ENCODE results near the gene MARCHF2. TPM values are rescaled to one million over a fixed set of nuclear protein-coding genes. Genes with fewer than 3 reads are reported as not detected.

Gene MARCHF2
- total RNA-seq, 4 donors from 2014 or later, result 86.1 to 381 (median 118) TPM

GRCh38 chr19:8396563-8397203, 16.4 kb upstream of the MARCHF2 start:
- Histone ChIP-seq H3K9me3 (no peaks in the 10 kb centered on the region), H3K36me3 (no peaks in the 10 kb centered on the region), H3K27ac (peak overlapping the region in 1 of 4 donors; percentile 8), H3K4me1 (peaks cover 12 to 46% (median 21%) of the 10 kb centered on the region in 4 donors), H3K4me3 (no peak overlapping the region), H3K27me3 (no peaks in the 10 kb centered on the region)
- peak; percentile 65 for DNase-seq
- TF ChIP-seq CTCF (IDR thresholded peaks at IDR 0.05) (peak; percentile 28 to 54 (median 52)), POLR2AphosphoS5 (IDR thresholded peaks at IDR 0.05) (no peak)
- in situ Hi-C loops (cut with MboI; ENCODE audit: low pct_ligation_motif_present in 1 of 4, low pct_unique_long_range_greater_than_20kb in 1 of 4, low sequenced_read_pairs in 3 of 4), result no loop called here
- 59 to 80% methylated on average over 1 to 21 of the region's 22 CpGs for WGBS, 2 donors (ENCODE audit: low coverage in 1 of 2)
- intact Hi-C loops (cut with DNase I; ENCODE audit: low total_unique reads), result loop anchor here (2.0 kb wide), 1 partner anchor 42 kb away; no protein-coding TSS in a partner anchor

- Histone ChIP-seq H3K4me1 (peaks cover 6 to 40% (median 15%) of the 10 kb centered on the region in 4 donors), H3K27me3 (no peaks in the 10 kb centered on the region), H3K27ac (peak overlapping the region in 1 of 4 donors; percentile 8), H3K36me3 (peaks cover 0 to 6% (median 2%) of the 10 kb centered on the region in 4 donors), H3K4me3 (no peak overlapping the region), H3K9me3 (no peaks in the 10 kb centered on the region)
- intact Hi-C loops (cut with DNase I; ENCODE audit: low total_unique reads) (loop anchor here (2.0 kb wide), 1 partner anchor 42 kb away; no protein-coding TSS in a partner anchor), in situ Hi-C loops (cut with MboI; ENCODE audit: low pct_ligation_motif_present in 1 of 4, low pct_unique_long_range_greater_than_20kb in 1 of 4, low sequenced_read_pairs in 3 of 4) (no loop called here)
- 61% methylated on average over 7 of the region's 7 CpGs; no CpG with 5 or more reads in 1 of the 2 donors for WGBS, 2 donors (ENCODE audit: low coverage in 1 of 2)
- no peak for DNase-seq
- TF ChIP-seq EP300 (IDR thresholded peaks at IDR 0.05; ENCODE audit: low read depth) (no peak), POLR2A (IDR thresholded peaks at IDR 0.05) (no peak), POLR2AphosphoS5 (IDR thresholded peaks at IDR 0.05) (no peak)
Measured at GRCh38 chr19:8397271-8397670, 15.8 kb upstream of the MARCHF2 start.

- Histone ChIP-seq H3K27me3 (no peaks in the 10 kb centered on the region), H3K36me3 (peaks cover 0 to 9% (median 4%) of the 10 kb centered on the region in 4 donors), H3K27ac (peak overlapping the region in 1 of 4 donors; percentile 8), H3K4me1 (peaks cover 5 to 35% (median 13%) of the 10 kb centered on the region in 4 donors), H3K4me3 (no peak overlapping the region), H3K9me3 (no peaks in the 10 kb centered on the region)
- DNase-seq, result no peak
- 96% methylated on average over 8 of the region's 10 CpGs; no CpG with 5 or more reads in 1 of the 2 donors for WGBS, 2 donors (ENCODE audit: low coverage in 1 of 2)
- in situ Hi-C loops (cut with MboI; ENCODE audit: low pct_ligation_motif_present in 1 of 4, low pct_unique_long_range_greater_than_20kb in 1 of 4, low sequenced_read_pairs in 3 of 4), result no loop called here
- TF ChIP-seq POLR2A (IDR thresholded peaks at IDR 0.05), result no peak
- no peak for TF ChIP-seq CTCF (IDR thresholded peaks at IDR 0.05)
- no peak for TF ChIP-seq EP300 (IDR thresholded peaks at IDR 0.05; ENCODE audit: low read depth)
- TF ChIP-seq POLR2AphosphoS5 (IDR thresholded peaks at IDR 0.05), result no peak
- intact Hi-C loops (cut with DNase I; ENCODE audit: low total_unique reads), result loop anchor here (2.0 kb wide), 1 partner anchor 43 kb away; no protein-coding TSS in a partner anchor
Measured at GRCh38 chr19:8397746-8398310, 15.3 kb upstream of the MARCHF2 start.

GRCh38 chr19:8398311-8398771, 14.8 kb upstream of the MARCHF2 start:
- intact Hi-C loops (cut with DNase I; ENCODE audit: low total_unique reads) (no loop called here), in situ Hi-C loops (cut with MboI; ENCODE audit: low pct_ligation_motif_present in 1 of 4, low pct_unique_long_range_greater_than_20kb in 1 of 4, low sequenced_read_pairs in 3 of 4) (no loop called here)
- no peaks in the 10 kb centered on the region for H3K27me3 ChIP-seq
- TF ChIP-seq POLR2AphosphoS5 (IDR thresholded peaks at IDR 0.05), result no peak
- WGBS, 2 donors (ENCODE audit: low coverage in 1 of 2), result 85% methylated on average over 8 of the region's 9 CpGs; no CpG with 5 or more reads in 1 of the 2 donors
- peaks cover 0 to 14% (median 4%) of the 10 kb centered on the region in 4 donors for H3K36me3 ChIP-seq
- DNase-seq, result no peak
- peaks cover 1 to 30% (median 12%) of the 10 kb centered on the region in 4 donors for H3K4me1 ChIP-seq
- no peaks in the 10 kb centered on the region for H3K9me3 ChIP-seq
- no peak overlapping the region for H3K27ac ChIP-seq
- H3K4me3 ChIP-seq, result no peak overlapping the region

- intact Hi-C loops (cut with DNase I; ENCODE audit: low total_unique reads) (no loop called here), in situ Hi-C loops (cut with MboI; ENCODE audit: low pct_ligation_motif_present in 1 of 4, low pct_unique_long_range_greater_than_20kb in 1 of 4, low sequenced_read_pairs in 3 of 4) (loop anchor here in 2 of 4 donors (10.0 to 25.0 kb wide), 2 partner anchors 45 to 113 kb away; partner anchors contain the start of genes PRAM1 (in 1 of the 2) and ZNF414 (in 1 of the 2))
- WGBS, 2 donors (ENCODE audit: low coverage in 1 of 2), result 96 to 97% methylated on average over 9 to 34 of the region's 34 CpGs
- no peak overlapping the region for H3K4me3 ChIP-seq
- no peak for DNase-seq
- H3K27ac ChIP-seq, result no peak overlapping the region
- no peaks in the 10 kb centered on the region for H3K9me3 ChIP-seq
- peaks cover 0 to 16% (median 10%) of the 10 kb centered on the region in 4 donors for H3K4me1 ChIP-seq
- H3K27me3 ChIP-seq, result no peaks in the 10 kb centered on the region
- TF ChIP-seq POLR2AphosphoS5 (IDR thresholded peaks at IDR 0.05) (no peak), POLR2A (IDR thresholded peaks at IDR 0.05) (no peak), CTCF (IDR thresholded peaks at IDR 0.05) (no peak), EP300 (IDR thresholded peaks at IDR 0.05; ENCODE audit: low read depth) (no peak)
- peaks cover 0 to 20% (median 6%) of the 10 kb centered on the region in 4 donors for H3K36me3 ChIP-seq
Measured at GRCh38 chr19:8399681-8400188, 13.4 kb upstream of the MARCHF2 start.

All from transverse colon (tissue), 4 donors.